HepG2 (cell line): ENCODE data around the gene DLX6. TPM values are rescaled to one million over a fixed set of nuclear protein-coding genes. Genes with fewer than 3 reads are reported as not detected.

Experiments used
- CBFB ChIP-seq: sonication (generic); formaldehyde crosslinking; IDR thresholded peaks from 2 replicates; pipeline ENCODE4 v1.4.0; 2020; ENCODE audit warnings: missing genetic modification reagents
- CEBPB ChIP-seq: IDR thresholded peaks from 2 replicates; pipeline ENCODE4 v1.6.1; 2011; ENCODE audit warnings: low read depth, low read length, improper control_type of control experiment, borderline replicate concordance
- KLF15 ChIP-seq: sonication (generic); formaldehyde crosslinking; IDR thresholded peaks from 2 replicates; pipeline ENCODE4 v1.8.1; 2023; ENCODE audit warnings: borderline replicate concordance, mild to moderate bottlenecking, inconsistent platforms, missing genetic modification reagents, mixed read lengths
- PITX1 ChIP-seq: sonication (generic); formaldehyde crosslinking; IDR thresholded peaks from 2 replicates; pipeline ENCODE4 v1.5.1; 2020; ENCODE audit warnings: mild to moderate bottlenecking, missing genetic modification reagents
- RCOR2 ChIP-seq: IDR thresholded peaks from 2 replicates; pipeline ENCODE4 v1.6.1; 2016; ENCODE audit warnings: missing biosample characterization, missing genetic modification reagents
- SNAI1 ChIP-seq: sonication (generic); formaldehyde crosslinking; IDR thresholded peaks from 2 replicates; pipeline ENCODE4 v1.5.0; 2020; ENCODE audit warnings: mild to moderate bottlenecking, missing genetic modification reagents, borderline replicate concordance
- SP1 ChIP-seq, 2 experiments: fragments of 450-650 bp in 1 of 2; sonication (generic) in 1 of 2; formaldehyde crosslinking in 1 of 2; IDR thresholded peaks; 2 replicates each; pipeline versions ENCODE4 v1.4.0 to v1.6.1; 2016 to 2020; ENCODE audit warnings: missing genetic modification reagents in 1 of 2
- ZBTB34 ChIP-seq: sonication (generic); formaldehyde crosslinking; IDR thresholded peaks from 2 replicates; pipeline ENCODE4 v1.8.0; 2022; ENCODE audit warnings: mild to moderate bottlenecking, missing genetic modification reagents
- ZBTB40 ChIP-seq, 2 experiments: fragments of 450-650 bp in 1 of 2; sonication (generic) in 1 of 2; formaldehyde crosslinking in 1 of 2; IDR thresholded peaks; 2 replicates each; pipeline versions ENCODE4 v1.6.1 to v1.8.0; 2016 to 2022; ENCODE audit warnings: antibody characterized with exemption in 1 of 2, mild to moderate bottlenecking in 1 of 2, missing genetic modification reagents in 1 of 2
- ZGPAT ChIP-seq: IDR thresholded peaks from 2 replicates; pipeline ENCODE4 v1.6.1; 2016; ENCODE audit warnings: mild to moderate bottlenecking
- ZNF235 ChIP-seq: sonication (generic); formaldehyde crosslinking; IDR thresholded peaks from 2 replicates; pipeline ENCODE4 v1.8.1; 2023; ENCODE audit warnings: mild to moderate bottlenecking, missing genetic modification reagents, borderline replicate concordance
- ZNF260 ChIP-seq: sonication (generic); formaldehyde crosslinking; IDR thresholded peaks from 2 replicates; pipeline ENCODE4 v1.4.0; 2020; ENCODE audit warnings: missing genetic modification reagents, low read depth, mild to moderate bottlenecking, borderline replicate concordance
- ZNF543 ChIP-seq: sonication (generic); formaldehyde crosslinking; IDR thresholded peaks from 2 replicates; pipeline ENCODE4 v1.4.0; 2020; ENCODE audit warnings: mild to moderate bottlenecking, missing genetic modification reagents
- ZNF670 ChIP-seq: sonication (generic); formaldehyde crosslinking; IDR thresholded peaks from 2 replicates; pipeline ENCODE4 v1.8.0; 2022; ENCODE audit warnings: mild to moderate bottlenecking, missing genetic modification reagents, borderline replicate concordance
- polyA plus RNA-seq, 8 experiments: library from polyadenylated mRNA; depleted of rRNA in 3 of 8; stranded (reverse) in 7 of 8; unstranded in 1 of 8; fragments of >200 nt; fragmentation: Illumina TruSeq in 4 of 8; extraction: Trizol in 4 of 8; gene quantifications; 2 replicates each; pipeline versions ENCODE4 v1.2.1 to v1.2.3, GENCODE V29; 2011 to 2016; ENCODE audit warnings: low read depth in 4 of 8, missing spikeins in 1 of 8, mixed read lengths in 1 of 8; ENCODE audit not compliant: insufficient read depth in 1 of 8
- total RNA-seq, 5 experiments: library from RNA; depleted of rRNA; stranded (reverse); fragments of >200 nt; fragmentation: Illumina TruSeq; extraction: Trizol; gene quantifications; 2 replicates each; pipeline ENCODE4 v1.2.3, GENCODE V29; 2016; ENCODE audit warnings: low read depth in 1 of 5

Gene DLX6
- total and polyA plus RNA-seq, 2 of the 13 experiments (the other 11 are each of a cell fraction or from before 2014, with no cell fraction given): 3.5 to 5.5 TPM

- peak; percentile 77 for TF ChIP-seq ZGPAT (CRISPR knock-in tag)
- no peak for TF ChIP-seq RCOR2
- TF ChIP-seq ZNF260 (CRISPR knock-in tag): peak; percentile 32; the same call in 1 of the 2 replicates
- no peak for TF ChIP-seq SP1 (IDR thresholded peaks at IDR 0.05)
- peak; percentile 26; the same call in 1 of the 2 replicates for TF ChIP-seq SP1 (CRISPR knock-in tag; IDR thresholded peaks at IDR 0.05)
- TF ChIP-seq ZNF543 (CRISPR knock-in tag): 0 out of 2 replicates have a peak, but pooled peaks have one; percentile 58
- no peak for TF ChIP-seq ZBTB40 (IDR thresholded peaks at IDR 0.05)
- TF ChIP-seq ZBTB40 (CRISPR knock-in tag; IDR thresholded peaks at IDR 0.05): no peak
- TF ChIP-seq ZNF670 (CRISPR knock-in tag): no peak
- TF ChIP-seq PITX1 (CRISPR knock-in tag): no peak
- no peak for TF ChIP-seq CBFB
- TF ChIP-seq KLF15 (CRISPR knock-in tag): no peak
- TF ChIP-seq ZNF235: 0 out of 2 replicates have a peak, but pooled peaks have one; percentile 60
- TF ChIP-seq CEBPB: no peak
- TF ChIP-seq SNAI1: peak; percentile 60; the same call in 1 of the 2 replicates
- TF ChIP-seq ZBTB34 (CRISPR knock-in tag): 0 out of 2 replicates have a peak, but pooled peaks have one; percentile 18
These were observed 11.2 kb downstream of the DLX6 start (continued) for GRCh38 chr7:97016381-97017191.
